Measurements from ENCODE around the gene TMEM237.

GRCh38 chr2:201642086-201642578 is 1.2 kb downstream of the TMEM237 start:
- TF ChIP-seq, protein P1, sequence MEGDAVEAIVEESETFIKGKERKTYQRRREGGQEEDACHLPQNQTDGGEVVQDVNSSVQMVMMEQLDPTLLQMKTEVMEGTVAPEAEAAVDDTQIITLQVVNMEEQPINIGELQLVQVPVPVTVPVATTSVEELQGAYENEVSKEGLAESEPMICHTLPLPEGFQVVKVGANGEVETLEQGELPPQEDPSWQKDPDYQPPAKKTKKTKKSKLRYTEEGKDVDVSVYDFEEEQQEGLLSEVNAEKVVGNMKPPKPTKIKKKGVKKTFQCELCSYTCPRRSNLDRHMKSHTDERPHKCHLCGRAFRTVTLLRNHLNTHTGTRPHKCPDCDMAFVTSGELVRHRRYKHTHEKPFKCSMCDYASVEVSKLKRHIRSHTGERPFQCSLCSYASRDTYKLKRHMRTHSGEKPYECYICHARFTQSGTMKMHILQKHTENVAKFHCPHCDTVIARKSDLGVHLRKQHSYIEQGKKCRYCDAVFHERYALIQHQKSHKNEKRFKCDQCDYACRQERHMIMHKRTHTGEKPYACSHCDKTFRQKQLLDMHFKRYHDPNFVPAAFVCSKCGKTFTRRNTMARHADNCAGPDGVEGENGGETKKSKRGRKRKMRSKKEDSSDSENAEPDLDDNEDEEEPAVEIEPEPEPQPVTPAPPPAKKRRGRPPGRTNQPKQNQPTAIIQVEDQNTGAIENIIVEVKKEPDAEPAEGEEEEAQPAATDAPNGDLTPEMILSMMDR (IDR thresholded peaks at IDR 0.05): no peak
- TF ChIP-seq POLR2A (IDR thresholded peaks at IDR 0.05): no peak
